ENCODE measurements around the gene KRTAP29-1.

Gene KRTAP29-1

DNA sequence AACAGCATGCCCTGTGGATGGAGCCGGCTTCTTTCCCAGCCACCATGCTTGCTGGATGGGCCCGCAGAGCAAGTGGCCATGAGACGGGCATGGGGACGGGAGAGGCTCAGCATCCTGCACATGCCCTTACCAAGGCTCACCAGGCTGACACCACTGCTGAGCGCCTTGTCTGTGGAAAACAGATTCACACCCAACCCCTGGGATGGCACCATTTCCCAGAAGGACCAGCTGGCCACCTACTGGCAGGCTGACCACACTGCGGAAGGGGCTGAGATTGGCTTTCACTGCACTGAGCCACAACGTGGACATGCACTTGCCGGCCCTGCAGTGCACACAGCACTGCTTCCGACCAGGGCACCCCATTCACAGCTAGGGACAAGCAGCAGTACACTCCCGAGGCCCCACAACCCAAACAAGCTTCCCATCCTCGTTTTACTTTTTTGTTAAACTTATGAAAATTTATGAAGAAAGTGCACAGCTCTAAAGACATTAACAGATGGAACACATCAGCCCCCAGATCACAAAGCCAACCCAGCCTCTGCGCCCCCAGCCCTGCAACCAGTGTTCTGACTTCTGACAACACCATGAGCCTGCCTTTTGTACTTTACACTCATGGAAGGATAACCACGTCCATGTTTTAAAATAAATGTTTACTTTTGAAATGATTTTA lies 26.8 kb upstream of the KRTAP29-1 start:
- FAIRE-seq (peak; percentile 18), DNase-seq (ENCODE audit: extremely low spot score, insufficient read length, low read depth) (no peak)

- FAIRE-seq (no peak), DNase-seq (ENCODE audit: extremely low spot score, insufficient read length, low read depth) (no peak)
These were observed 25.6 kb upstream of the KRTAP29-1 start for GRCh38 chr17:41328207-41328606.

- DNase-seq (ENCODE audit: extremely low spot score, insufficient read length, low read depth), result no peak
- no peak for FAIRE-seq
These were observed 24.9 kb upstream of the KRTAP29-1 start for GRCh38 chr17:41327411-41328120.

GRCh38 chr17:41326173-41327145 lies 23.8 kb upstream of the KRTAP29-1 start:
- FAIRE-seq (no peak), DNase-seq (ENCODE audit: extremely low spot score, insufficient read length, low read depth) (no peak)

GRCh38 chr17:41325611-41326010 lies 23.0 kb upstream of the KRTAP29-1 start:
- FAIRE-seq (no peak), DNase-seq (ENCODE audit: extremely low spot score, insufficient read length, low read depth) (no peak)

- FAIRE-seq, result no peak
- DNase-seq (ENCODE audit: extremely low spot score, insufficient read length, low read depth), result no peak
These were observed 22.5 kb upstream of the KRTAP29-1 start for GRCh38 chr17:41325126-41325525.

GRCh38 chr17:41324180-41325075 lies 21.8 kb upstream of the KRTAP29-1 start:
- no peak for DNase-seq (ENCODE audit: extremely low spot score, insufficient read length, low read depth)
- FAIRE-seq, result no peak

- DNase-seq (ENCODE audit: extremely low spot score, insufficient read length, low read depth) (no peak), FAIRE-seq (no peak)
These were observed 20.5 kb upstream of the KRTAP29-1 start for GRCh38 chr17:41322903-41323895.

- DNase-seq (ENCODE audit: extremely low spot score, insufficient read length, low read depth) (no peak), FAIRE-seq (peak; percentile 79)
These were observed 19.6 kb upstream of the KRTAP29-1 start for GRCh38 chr17:41322094-41322902.

DNA sequence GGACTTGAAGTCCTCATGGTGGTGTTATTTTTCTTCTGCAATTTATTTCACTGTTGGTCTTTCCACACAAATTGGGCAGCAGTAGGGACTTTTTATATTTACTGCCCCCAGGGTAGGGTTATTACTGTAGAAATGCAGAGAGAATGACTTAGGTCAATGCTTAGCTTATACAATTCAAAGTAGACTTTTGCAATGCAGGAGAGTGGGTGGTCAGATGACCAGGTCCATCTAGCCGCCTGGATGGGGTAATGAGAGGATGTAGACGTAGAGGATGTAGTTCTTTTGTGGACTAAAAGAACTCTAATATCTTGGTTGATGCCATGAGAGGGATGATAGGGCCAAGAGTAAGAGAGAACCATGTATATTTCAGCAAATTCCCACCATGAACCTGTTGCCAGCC lies 15.6 kb upstream of the KRTAP29-1 start:
- no peak for DNase-seq (ENCODE audit: extremely low spot score, insufficient read length, low read depth)
- FAIRE-seq, result no peak

GRCh38 chr17:41315814-41316445 lies 13.3 kb upstream of the KRTAP29-1 start:
- DNase-seq (ENCODE audit: extremely low spot score, insufficient read length, low read depth), result no peak
- FAIRE-seq, result no peak

- DNase-seq (ENCODE audit: extremely low spot score, insufficient read length, low read depth) (no peak), FAIRE-seq (no peak)
These were observed 12.6 kb upstream of the KRTAP29-1 start, which contains the start of gene KRTAP17-1 for GRCh38 chr17:41315204-41315794. KRTAP17-1 (minus strand) TSS chr17:41315710; CDS start chr17:41315650, 60 bp downstream.

GRCh38 chr17:41311111-41311510 lies 8.5 kb upstream of the KRTAP29-1 start:
- FAIRE-seq (no peak), DNase-seq (ENCODE audit: extremely low spot score, insufficient read length, low read depth) (no peak)

DNA sequence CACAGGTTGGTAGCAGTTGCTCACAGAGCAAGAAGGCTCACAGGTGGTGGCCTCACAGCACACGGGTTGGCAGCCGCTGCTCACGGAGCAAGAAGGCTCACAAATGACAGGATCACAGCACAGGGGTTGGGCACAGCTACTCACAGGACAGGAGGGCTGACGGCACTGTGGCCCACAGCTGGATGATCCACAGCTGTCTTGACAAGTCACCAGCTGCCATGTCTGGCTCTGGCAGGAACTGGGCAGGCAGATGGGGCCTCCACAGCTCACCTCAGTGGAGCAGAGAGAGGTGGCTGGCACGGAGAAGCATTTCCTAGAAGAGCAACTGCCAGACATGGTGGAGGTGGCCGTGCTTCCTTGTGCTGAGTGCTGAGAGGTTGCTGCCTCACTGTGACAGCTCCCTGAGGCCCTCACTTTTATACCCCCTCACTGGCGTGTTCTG lies 6.3 kb upstream of the KRTAP29-1 start, which contains the start of gene KRTAP16-1:
Gene KRTAP16-1, minus strand, starts transcription at position 392 of the 442 bp plus-strand sequence. Its CDS starts 56 bp downstream, at position 336.
- DNase-seq (ENCODE audit: extremely low spot score, insufficient read length, low read depth), result no peak
- FAIRE-seq, result no peak

- DNase-seq (ENCODE audit: extremely low spot score, insufficient read length, low read depth) (no peak), FAIRE-seq (peak; percentile 63)
These were observed 5.7 kb upstream of the KRTAP29-1 start for GRCh38 chr17:41308251-41308917.

- FAIRE-seq (no peak), DNase-seq (ENCODE audit: extremely low spot score, insufficient read length, low read depth) (no peak)
These were observed 5.0 kb upstream of the KRTAP29-1 start for GRCh38 chr17:41307647-41308046.

All from GM18507 (cell line).